ENCODE measurements around the gene COX19. TPM values are rescaled to one million over a fixed set of nuclear protein-coding genes. Genes with fewer than 3 reads are reported as not detected.

The COX19 gene
- total RNA-seq, 1 experiment from 2014 or later: 17.2 TPM

DNA sequence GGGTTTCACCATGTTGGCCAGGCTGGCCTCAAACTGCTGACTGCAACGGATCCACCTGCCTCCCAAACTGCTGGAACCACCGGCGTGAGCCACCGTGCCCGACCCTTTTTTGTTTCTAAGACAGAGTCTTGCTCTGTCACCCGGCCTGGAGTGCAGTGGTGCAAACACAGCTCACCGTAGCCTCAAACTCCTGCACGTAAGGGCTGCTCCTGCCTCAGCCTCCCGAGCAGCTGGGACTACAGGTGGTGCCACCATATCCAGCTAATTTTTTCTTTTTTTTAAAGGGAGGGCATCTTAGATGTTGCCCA lies 57.3 kb downstream of the COX19 start:
- no peak for DNase-seq (ENCODE audit: extremely low read depth, low read depth)

- DNase-seq (ENCODE audit: extremely low read depth, low read depth): no peak
Observed at GRCh38 chr7:917255-918117, 57.9 kb downstream of the COX19 start.

- DNase-seq (ENCODE audit: extremely low read depth, low read depth): no peak
Observed at GRCh38 chr7:916291-916941, 58.9 kb downstream of the COX19 start.

Small RNA genes lying within 50 kb of the gene (small RNA-seq; reads per million reads assigned to genes)
- 1.7 to 37.2 reads per million in 2 experiments for gene MIR339

Other genes starting within 250 kb of the COX19 start
- 37.1 and 41.5 TPM in 2 replicates for gene DNAAF5, start 248.8 kb downstream of the COX19 start, total RNA-seq (2014; rRNA removed; shearing (Covaris generic))
- gene PRKAR1B, start 248.3 kb downstream of the COX19 start, total RNA-seq (2014; rRNA removed; shearing (Covaris generic)): 7.4 and 8.7 TPM in 2 replicates
- gene SUN1, start 143.1 kb downstream of the COX19 start, total RNA-seq (2014; rRNA removed; shearing (Covaris generic)): 70.7 and 78.1 TPM in 2 replicates
- gene GET4, start 99.0 kb downstream of the COX19 start, total RNA-seq (2014; rRNA removed; shearing (Covaris generic)): 24.1 and 25.9 TPM in 2 replicates
- 8.7 and 10.0 TPM in 2 replicates for gene ADAP1, start 20.9 kb downstream of the COX19 start, total RNA-seq (2014; rRNA removed; shearing (Covaris generic))
- 0.05 TPM in 1 of 2 replicates, not detected in the other for gene CYP2W1, start 7.6 kb upstream of the COX19 start, total RNA-seq (2014; rRNA removed; shearing (Covaris generic))
- 0.72 and 1.2 TPM in 2 replicates for gene GPR146, start 69.0 kb upstream of the COX19 start, total RNA-seq (2014; rRNA removed; shearing (Covaris generic))
- 1.9 and 2.3 TPM in 2 replicates for gene GPER1, start 112.6 kb upstream of the COX19 start, total RNA-seq (2014; rRNA removed; shearing (Covaris generic))
- 36.7 and 40.0 TPM in 2 replicates for gene ZFAND2A, start 184.6 kb upstream of the COX19 start, total RNA-seq (2014; rRNA removed; shearing (Covaris generic))